ENCODE results near the gene PIN4.
A peak's percentile ranks its signal among the peaks of the same experiment; 100 is the strongest.

Gene PIN4

GRCh38 chrX:72230290-72230689 lies 48.7 kb downstream of the PIN4 start:
- no peak for DNase-seq (ENCODE audit: low read depth)
- TF ChIP-seq, protein P1, sequence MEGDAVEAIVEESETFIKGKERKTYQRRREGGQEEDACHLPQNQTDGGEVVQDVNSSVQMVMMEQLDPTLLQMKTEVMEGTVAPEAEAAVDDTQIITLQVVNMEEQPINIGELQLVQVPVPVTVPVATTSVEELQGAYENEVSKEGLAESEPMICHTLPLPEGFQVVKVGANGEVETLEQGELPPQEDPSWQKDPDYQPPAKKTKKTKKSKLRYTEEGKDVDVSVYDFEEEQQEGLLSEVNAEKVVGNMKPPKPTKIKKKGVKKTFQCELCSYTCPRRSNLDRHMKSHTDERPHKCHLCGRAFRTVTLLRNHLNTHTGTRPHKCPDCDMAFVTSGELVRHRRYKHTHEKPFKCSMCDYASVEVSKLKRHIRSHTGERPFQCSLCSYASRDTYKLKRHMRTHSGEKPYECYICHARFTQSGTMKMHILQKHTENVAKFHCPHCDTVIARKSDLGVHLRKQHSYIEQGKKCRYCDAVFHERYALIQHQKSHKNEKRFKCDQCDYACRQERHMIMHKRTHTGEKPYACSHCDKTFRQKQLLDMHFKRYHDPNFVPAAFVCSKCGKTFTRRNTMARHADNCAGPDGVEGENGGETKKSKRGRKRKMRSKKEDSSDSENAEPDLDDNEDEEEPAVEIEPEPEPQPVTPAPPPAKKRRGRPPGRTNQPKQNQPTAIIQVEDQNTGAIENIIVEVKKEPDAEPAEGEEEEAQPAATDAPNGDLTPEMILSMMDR (conservative IDR thresholded peaks at IDR 0.05; ENCODE audit: low read length), result no peak
- no peak overlapping the region for H3K4me3 ChIP-seq (ENCODE audit: low read length)

- no peak overlapping the region for H3K4me3 ChIP-seq (ENCODE audit: low read length)
- DNase-seq (ENCODE audit: low read depth), result no peak
- TF ChIP-seq, protein P1 (conservative IDR thresholded peaks at IDR 0.05; ENCODE audit: low read length), result no peak
Observed at GRCh38 chrX:72236841-72237240, 55.3 kb downstream of the PIN4 start.

GRCh38 chrX:72238183-72238582 lies 56.6 kb downstream of the PIN4 start:
- TF ChIP-seq, protein P1 (conservative IDR thresholded peaks at IDR 0.05; ENCODE audit: low read length), result no peak
- H3K4me3 ChIP-seq (ENCODE audit: low read length), result peak overlapping the region; percentile 59
- no peak for DNase-seq (ENCODE audit: low read depth)

GRCh38 chrX:72238721-72239475 lies 57.3 kb downstream of the PIN4 start, which contains the start of gene ERCC6L:
TSS of gene ERCC6L (minus strand) at chrX:72239027. CDS start at chrX:72238911, 116 bp downstream.
- DNase-seq (ENCODE audit: low read depth), result peak; percentile 81
- TF ChIP-seq, protein P1 (conservative IDR thresholded peaks at IDR 0.05; ENCODE audit: low read length), result no peak
- H3K4me3 ChIP-seq (ENCODE audit: low read length), result peak within 1 kb of the TSS; percentile 59

- no peak overlapping the region for H3K4me3 ChIP-seq (ENCODE audit: low read length)
- TF ChIP-seq, protein P1 (conservative IDR thresholded peaks at IDR 0.05; ENCODE audit: low read length), result no peak
- no peak for DNase-seq (ENCODE audit: low read depth)
Observed at GRCh38 chrX:72240976-72241375, 59.4 kb downstream of the PIN4 start.

DNA sequence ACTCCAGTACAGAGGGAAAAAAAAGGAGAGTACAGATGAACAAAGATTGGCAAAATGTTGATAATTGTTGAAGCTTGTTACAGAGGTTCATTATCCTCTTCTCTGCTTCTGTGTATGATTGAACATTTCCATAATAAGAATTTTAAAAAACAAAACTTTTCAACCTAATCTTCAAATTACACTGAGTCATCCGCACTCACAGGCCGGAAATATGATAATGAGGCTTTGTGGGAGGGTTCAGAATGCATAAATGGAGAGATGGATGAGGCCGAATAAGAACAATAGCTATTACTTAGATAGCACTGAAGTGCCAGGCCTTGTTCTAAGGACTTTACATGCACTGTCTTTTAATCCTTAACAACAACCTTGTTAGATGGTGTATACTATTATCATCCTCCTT lies 61.9 kb downstream of the PIN4 start:
- no peak overlapping the region for H3K4me3 ChIP-seq (ENCODE audit: low read length)
- TF ChIP-seq, protein P1 (conservative IDR thresholded peaks at IDR 0.05; ENCODE audit: low read length), result no peak
- DNase-seq (ENCODE audit: low read depth), result peak; percentile 12

- H3K4me3 ChIP-seq (ENCODE audit: low read length), result no peak overlapping the region
- DNase-seq (ENCODE audit: low read depth), result peak; percentile 46
- TF ChIP-seq, protein P1 (conservative IDR thresholded peaks at IDR 0.05; ENCODE audit: low read length), result peak; percentile 72
Observed at GRCh38 chrX:72245461-72246089, 64.0 kb downstream of the PIN4 start.
